22Rv1 (cell line): ENCODE results near the gene TEDC1.

Experiments
- ZFX ChIP-seq: fragments of 450-650 bp; IDR thresholded peaks from 2 replicates; pipeline ENCODE4 v1.6.1; 2017; ENCODE audit warnings: antibody characterized with exemption, borderline replicate concordance
- TF ChIP-seq, protein P1 (sequence below): fragments of 450-650 bp; IDR thresholded peaks from 2 replicates; pipeline ENCODE4 v1.5.1; 2017; ENCODE audit warnings: mild to moderate bottlenecking

DNA sequence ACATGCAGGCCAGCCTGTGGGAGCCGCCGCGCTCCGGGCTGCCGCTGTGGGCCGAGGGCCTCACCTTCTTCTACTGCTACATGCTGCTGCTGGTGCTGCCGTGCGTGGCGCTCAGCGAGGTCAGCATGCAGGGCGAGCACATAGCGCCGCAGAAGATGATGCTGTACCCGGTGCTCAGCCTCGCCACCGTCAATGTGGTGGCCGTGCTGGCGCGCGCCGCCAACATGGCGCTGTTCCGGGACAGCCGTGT is 38.2 kb downstream of the TEDC1 start:
- TF ChIP-seq, protein P1, sequence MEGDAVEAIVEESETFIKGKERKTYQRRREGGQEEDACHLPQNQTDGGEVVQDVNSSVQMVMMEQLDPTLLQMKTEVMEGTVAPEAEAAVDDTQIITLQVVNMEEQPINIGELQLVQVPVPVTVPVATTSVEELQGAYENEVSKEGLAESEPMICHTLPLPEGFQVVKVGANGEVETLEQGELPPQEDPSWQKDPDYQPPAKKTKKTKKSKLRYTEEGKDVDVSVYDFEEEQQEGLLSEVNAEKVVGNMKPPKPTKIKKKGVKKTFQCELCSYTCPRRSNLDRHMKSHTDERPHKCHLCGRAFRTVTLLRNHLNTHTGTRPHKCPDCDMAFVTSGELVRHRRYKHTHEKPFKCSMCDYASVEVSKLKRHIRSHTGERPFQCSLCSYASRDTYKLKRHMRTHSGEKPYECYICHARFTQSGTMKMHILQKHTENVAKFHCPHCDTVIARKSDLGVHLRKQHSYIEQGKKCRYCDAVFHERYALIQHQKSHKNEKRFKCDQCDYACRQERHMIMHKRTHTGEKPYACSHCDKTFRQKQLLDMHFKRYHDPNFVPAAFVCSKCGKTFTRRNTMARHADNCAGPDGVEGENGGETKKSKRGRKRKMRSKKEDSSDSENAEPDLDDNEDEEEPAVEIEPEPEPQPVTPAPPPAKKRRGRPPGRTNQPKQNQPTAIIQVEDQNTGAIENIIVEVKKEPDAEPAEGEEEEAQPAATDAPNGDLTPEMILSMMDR, result no peak
- TF ChIP-seq ZFX, result no peak
